Effector CD8-positive, alpha-beta T cell (primary cell): ENCODE measurements around the gene KCNAB1.
"Not testable (repeated sequence)": the region's sequence is repeated elsewhere in the genome, so short reads cannot be mapped to it uniquely, and the experiment has no call there.

Experiments used
- DNase-seq: peaks from one replicate; lab custom pipeline; 2025; lab: John Stamatoyannopoulos, UW
- total RNA-seq, 4 experiments: gene quantifications; one replicate each; lab custom pipeline; 2026; lab: John Stamatoyannopoulos, UW

Gene KCNAB1
- total RNA-seq: 0 to 0.35 (median 0) reads per million in 4 experiments

DNA sequence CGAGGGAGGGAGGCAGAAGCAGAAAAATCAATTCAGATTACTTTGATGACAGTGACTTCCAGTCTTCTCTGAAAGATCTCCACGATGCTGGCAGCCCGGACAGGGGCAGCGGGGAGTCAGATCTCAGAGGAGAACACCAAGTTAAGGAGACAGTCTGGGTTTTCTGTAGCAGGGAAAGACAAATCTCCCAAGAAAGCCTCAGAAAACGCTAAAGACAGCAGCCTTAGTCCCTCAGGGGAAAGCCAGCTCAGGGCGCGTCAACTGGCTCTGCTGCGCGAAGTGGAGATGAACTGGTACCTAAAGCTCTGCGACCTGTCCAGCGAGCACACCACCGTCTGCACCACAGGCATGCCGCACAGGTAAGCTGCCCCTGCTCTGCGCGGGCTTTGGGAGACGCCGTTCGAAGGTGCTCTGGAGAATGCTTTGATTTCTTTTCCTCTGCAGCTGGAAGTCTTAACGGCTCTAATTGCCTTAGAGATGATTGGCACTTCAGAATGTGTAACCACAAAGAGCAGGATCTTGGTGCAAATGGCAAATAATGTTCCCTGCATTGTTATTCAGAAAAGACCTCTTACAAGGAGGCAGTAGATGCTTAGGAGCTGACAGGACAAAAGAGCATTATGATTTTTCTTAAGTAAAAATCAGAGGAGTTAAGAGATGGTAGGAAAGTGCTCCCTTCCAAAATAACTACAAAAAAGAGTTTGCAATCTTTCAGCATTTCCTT is at the start of gene KCNAB1:
Gene KCNAB1, plus strand, starts transcription at position 51 of the 724 bp plus-strand sequence.
- no peak for DNase-seq

GRCh38 chr3:156071031-156071430 is 49.3 kb upstream of the KCNAB1 start:
- DNase-seq: no peak

GRCh38 chr3:156072950-156073657 is 47.3 kb upstream of the KCNAB1 start:
- not testable (repeated sequence) for DNase-seq

GRCh38 chr3:156090126-156090525 is 30.3 kb upstream of the KCNAB1 start:
- no peak for DNase-seq

DNA sequence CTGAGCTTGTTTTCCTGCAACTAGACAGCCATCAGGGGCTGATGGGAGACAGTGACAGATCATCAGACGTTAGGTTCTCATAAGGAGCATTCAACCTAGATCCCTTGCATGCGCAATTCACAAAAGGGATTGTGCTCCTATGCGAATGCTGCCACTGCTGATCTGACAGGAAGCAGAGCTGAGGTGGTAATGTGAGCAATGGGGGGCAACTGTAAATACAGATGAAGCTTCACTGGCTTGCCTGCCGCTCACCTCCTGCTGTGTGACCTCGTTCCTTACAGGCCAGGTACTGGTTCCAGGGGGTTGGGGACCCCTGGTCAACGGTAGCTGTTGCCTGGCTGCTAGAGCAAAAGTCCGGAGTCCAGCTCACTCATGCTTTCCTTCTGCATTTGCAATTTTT is 26.4 kb upstream of the KCNAB1 start:
- DNase-seq: no peak

- DNase-seq: no peak
Measured at GRCh38 chr3:156094391-156094790, 26.0 kb upstream of the KCNAB1 start.

- not testable (repeated sequence) for DNase-seq
Measured at GRCh38 chr3:156095652-156096051, 24.7 kb upstream of the KCNAB1 start.

DNA sequence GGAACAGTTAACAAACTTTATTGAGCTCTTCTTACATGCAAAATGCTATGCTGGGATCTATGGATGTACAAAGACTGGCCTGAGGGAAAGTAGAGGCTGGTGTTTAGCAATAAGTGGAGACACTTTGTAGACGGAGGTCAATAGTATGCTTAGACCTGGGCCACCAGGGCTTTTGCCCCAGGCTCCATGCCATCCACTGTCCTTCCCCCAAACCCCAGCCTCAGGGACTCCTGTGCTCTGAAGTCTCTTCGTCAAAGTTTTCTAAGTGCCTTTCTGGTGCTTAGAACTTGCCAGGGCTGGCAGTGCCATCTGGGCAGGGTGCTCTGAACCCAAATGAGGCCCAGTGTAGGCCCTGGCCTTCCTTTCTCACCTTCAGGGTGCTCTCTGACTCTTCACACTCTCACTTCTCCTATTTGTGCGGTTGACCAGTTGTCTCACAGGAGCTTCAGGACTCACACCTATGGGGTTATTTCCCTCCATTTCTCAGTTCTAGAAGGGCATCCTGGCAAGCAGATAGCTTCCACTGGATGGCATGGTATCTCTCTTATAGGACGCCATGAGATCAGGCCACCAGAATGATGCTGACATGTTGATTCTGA is 21.8 kb upstream of the KCNAB1 start:
- DNase-seq: no peak

DNA sequence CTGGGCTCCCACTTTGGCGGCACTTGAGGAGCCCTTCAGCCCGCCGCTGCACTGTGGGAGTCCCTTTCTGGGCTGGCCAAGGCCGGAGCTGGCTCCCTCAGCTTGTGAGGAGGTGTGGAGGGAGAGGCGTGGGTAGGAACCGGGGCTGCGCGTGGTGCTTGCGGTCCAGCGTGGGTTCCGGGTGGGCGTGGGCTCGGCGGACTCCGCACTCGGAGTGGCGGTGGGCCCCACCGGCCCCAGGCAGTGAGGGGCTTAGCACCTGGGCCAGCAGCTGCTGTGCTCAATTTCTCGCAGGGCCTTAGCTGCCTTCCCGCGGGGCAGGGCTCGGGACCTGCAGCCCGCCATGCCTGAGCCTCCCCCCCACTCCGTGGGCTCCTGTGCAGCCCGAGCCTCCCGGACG is 21.0 kb upstream of the KCNAB1 start:
- not testable (repeated sequence) for DNase-seq

GRCh38 chr3:156099984-156100383 is 20.4 kb upstream of the KCNAB1 start:
- not testable (repeated sequence) for DNase-seq

GRCh38 chr3:156102267-156102931 is 18.0 kb upstream of the KCNAB1 start:
- no peak for DNase-seq

DNA sequence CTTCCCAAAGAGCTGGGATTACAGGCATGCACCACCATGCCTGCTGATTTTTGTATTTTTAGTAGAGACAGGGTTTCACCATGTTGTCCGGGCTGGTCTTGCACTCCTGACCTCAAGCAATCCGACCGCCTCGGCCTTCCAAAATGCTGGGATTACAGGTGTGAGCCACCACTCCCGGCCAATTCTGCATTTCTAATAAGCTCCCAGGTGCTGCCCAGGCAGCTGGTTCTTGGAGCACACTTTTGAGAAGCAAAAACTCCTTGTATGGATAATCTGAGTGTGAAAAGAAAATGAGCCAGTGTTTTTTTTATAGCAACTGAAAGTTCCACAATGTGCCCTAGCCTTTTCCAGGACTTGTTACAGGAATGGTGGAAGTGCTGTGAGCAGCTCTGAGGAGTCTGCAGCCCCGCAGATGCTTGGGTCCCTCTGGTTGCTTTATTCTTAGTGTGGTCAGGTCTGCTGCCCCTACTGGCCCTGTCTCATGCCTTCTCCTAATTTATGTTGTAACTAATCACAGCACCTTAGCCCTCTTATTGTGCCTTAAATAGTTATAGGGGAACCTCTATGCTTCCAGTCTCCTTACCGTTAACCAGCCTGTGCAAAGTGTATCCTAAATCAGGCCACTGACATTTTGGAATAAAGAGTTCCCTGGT is 13.5 kb upstream of the KCNAB1 start:
- DNase-seq: no peak

GRCh38 chr3:156107504-156107903 is 12.9 kb upstream of the KCNAB1 start:
- no peak for DNase-seq

GRCh38 chr3:156108616-156109015 is 11.8 kb upstream of the KCNAB1 start:
- no peak for DNase-seq

GRCh38 chr3:156109989-156110388 is 10.4 kb upstream of the KCNAB1 start:
- no peak for DNase-seq

- no peak for DNase-seq
Measured at GRCh38 chr3:156126467-156126866, 6.1 kb downstream of the KCNAB1 start.

GRCh38 chr3:156131241-156131640 is 10.9 kb downstream of the KCNAB1 start:
- DNase-seq: no peak

GRCh38 chr3:156131799-156132198 is 11.4 kb downstream of the KCNAB1 start:
- DNase-seq: no peak

- DNase-seq: no peak
Measured at GRCh38 chr3:156132313-156132712, 11.9 kb downstream of the KCNAB1 start.

DNA sequence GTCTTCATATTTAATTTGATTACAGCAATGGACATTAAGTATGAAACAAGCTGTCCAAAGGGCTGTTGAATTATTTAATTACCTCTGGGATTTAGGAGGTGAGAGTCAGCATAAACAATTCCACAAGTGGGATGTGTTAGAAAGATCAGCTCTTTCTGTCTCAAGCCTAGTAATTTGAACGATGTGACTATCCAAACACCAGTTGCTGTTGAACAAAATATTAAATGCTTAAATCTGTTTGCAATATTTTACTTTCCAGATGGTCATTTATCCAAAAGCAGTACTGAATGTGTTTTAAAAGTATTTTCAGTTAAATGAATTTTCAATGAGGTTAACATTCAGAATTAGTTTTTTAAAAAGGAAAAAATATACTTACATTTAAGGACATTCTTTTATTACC is 12.7 kb downstream of the KCNAB1 start:
- no peak for DNase-seq

DNA sequence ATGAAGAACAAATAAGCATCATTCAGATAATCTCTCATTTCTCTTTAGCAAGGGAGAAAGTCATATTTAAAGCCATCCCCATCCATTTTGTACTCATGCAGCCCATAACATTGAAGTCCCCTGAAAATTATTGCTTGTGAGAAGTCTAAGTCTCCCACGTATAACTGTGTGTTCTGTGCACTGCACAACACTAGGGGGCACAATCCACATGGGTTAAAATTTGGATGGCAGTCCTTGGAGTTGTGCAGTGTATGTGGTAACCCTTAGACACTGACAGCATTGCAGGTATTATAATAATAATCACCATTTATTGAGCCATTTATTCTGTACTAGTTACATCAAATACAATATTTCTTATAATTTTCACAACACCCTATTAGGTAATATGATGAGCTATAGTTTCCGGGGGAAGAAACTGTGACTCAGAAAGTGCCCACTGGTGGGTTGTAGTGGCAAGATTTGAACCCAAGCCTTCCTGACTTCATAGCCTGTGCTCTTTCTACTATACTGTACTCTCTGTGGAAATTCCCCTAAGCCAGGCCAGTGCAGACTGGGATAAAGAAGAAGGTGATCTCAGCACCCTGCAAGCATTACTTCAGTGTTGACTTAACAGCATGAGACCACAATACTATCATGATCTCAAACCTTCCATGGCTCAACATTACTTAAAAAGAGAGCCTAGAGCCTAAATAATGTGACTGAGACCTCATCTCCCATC is 15.7 kb downstream of the KCNAB1 start:
- no peak for DNase-seq
